Ovary (tissue), 3 donors: Measurements from ENCODE around the gene STAT1.

ENCODE experiments used
- EP300 ChIP-seq: sonication (generic); formaldehyde crosslinking; IDR thresholded peaks from one replicate; pipeline ENCODE4 v1.6.1; 2017; ENCODE audit warnings: antibody characterized with exemption
- TF ChIP-seq, protein P1 (sequence below), 3 donors: fragments of 450-650 bp in 2 of 3; fragments of 200-600 bp in 1 of 3; IDR thresholded peaks; one replicate each; pipeline versions ENCODE4 v1.5.1 to v1.8.0; 2016 to 2022; ENCODE audit warnings: antibody characterized with exemption in 3 of 3, mild to moderate bottlenecking in 1 of 3
- donor health status: DM: no; HTN: no; CAD: no.

DNA sequence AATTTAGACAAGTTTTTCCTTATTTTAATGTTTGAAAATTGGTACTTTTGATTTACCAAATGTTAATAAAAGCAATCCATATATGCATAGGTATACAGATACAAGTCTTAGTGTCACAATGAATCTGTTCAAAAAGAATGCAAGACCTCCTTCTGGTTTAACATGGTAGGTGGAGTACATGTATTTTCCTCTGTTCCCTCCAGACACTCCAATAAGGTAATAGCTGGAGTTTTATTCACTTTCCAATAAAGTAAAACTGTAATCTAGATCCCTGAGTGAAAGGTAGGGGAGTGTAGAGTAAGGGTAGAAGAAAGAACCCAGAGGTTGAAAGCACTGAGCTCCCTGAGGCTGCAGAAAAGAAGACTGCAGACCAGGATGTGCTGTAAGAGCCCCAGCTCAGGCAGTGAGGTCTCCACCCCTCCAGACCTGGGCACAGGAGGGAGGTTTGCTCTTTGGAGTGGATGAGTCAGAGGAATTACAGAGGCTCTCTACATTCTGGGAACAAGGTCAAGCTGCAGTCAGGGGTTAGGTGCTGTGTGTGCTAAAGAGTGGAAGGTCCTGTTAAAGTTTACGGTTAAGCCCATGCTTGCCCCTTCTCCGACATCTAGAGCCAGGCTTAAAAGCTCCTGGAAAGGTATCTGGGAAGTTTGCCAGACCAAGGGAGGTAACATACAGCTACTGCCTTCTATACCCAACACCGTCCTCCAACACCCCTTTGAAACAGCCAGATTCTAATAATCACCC, 27.6 kb upstream of the STAT1 start:
- TF ChIP-seq, protein P1, sequence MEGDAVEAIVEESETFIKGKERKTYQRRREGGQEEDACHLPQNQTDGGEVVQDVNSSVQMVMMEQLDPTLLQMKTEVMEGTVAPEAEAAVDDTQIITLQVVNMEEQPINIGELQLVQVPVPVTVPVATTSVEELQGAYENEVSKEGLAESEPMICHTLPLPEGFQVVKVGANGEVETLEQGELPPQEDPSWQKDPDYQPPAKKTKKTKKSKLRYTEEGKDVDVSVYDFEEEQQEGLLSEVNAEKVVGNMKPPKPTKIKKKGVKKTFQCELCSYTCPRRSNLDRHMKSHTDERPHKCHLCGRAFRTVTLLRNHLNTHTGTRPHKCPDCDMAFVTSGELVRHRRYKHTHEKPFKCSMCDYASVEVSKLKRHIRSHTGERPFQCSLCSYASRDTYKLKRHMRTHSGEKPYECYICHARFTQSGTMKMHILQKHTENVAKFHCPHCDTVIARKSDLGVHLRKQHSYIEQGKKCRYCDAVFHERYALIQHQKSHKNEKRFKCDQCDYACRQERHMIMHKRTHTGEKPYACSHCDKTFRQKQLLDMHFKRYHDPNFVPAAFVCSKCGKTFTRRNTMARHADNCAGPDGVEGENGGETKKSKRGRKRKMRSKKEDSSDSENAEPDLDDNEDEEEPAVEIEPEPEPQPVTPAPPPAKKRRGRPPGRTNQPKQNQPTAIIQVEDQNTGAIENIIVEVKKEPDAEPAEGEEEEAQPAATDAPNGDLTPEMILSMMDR (IDR thresholded peaks at IDR 0.05): no peak
- TF ChIP-seq EP300: no peak
